Liver (tissue), 9 donors: Measurements from ENCODE around the gene CIITA. TPM values are rescaled to one million over a fixed set of nuclear protein-coding genes. Genes with fewer than 3 reads are reported as not detected.

Experiments used
- DNase-seq: peaks from one replicate; pipeline ENCODE4 v3.0.0-alpha.2; 2017; ENCODE audit warnings: low spot score
- H3K27ac ChIP-seq, 2 donors: one replicate each; pipeline ENCODE4 v1.7.0; 2013; ENCODE audit warnings: inconsistent platforms in 2 of 2, low read length in 2 of 2, control low read depth in 1 of 2, low read depth in 1 of 2, mild to moderate bottlenecking in 1 of 2
- H3K27me3 ChIP-seq, 4 donors: one replicate each; pipeline versions ENCODE4 v1.6.1 to v1.7.0; 2013; ENCODE audit warnings: low read length in 3 of 4, inconsistent platforms in 1 of 4, mild to moderate bottlenecking in 1 of 4, moderate library complexity in 1 of 4; ENCODE audit not compliant: control insufficient read depth in 4 of 4, insufficient read depth in 4 of 4
- H3K36me3 ChIP-seq, 4 donors: one replicate each; pipeline versions ENCODE4 v1.6.1 to v1.7.0; 2013; ENCODE audit warnings: low read length in 3 of 4, mild to moderate bottlenecking in 3 of 4, low read depth in 1 of 4, moderate library complexity in 1 of 4; ENCODE audit not compliant: control insufficient read depth in 4 of 4, insufficient read depth in 3 of 4
- H3K4me1 ChIP-seq, 4 donors: one replicate each; pipeline versions ENCODE4 v1.6.1 to v1.7.0; 2013; ENCODE audit warnings: low read length in 3 of 4, mild to moderate bottlenecking in 3 of 4, moderate library complexity in 1 of 4; ENCODE audit not compliant: control insufficient read depth in 4 of 4, insufficient read depth in 4 of 4
- H3K4me3 ChIP-seq, 3 donors: one replicate each; pipeline versions ENCODE4 v1.6.1 to v1.7.0; 2013; ENCODE audit warnings: low read length in 3 of 3, control low read depth in 1 of 3, low read depth in 1 of 3, mild to moderate bottlenecking in 1 of 3
- H3K9ac ChIP-seq, 2 donors: one replicate each; pipeline ENCODE4 v1.7.0; 2013; ENCODE audit warnings: low read length in 2 of 2, mild to moderate bottlenecking in 2 of 2, moderate library complexity in 2 of 2, control low read depth in 1 of 2, low read depth in 1 of 2
- H3K9me3 ChIP-seq, 4 donors: one replicate each; pipeline versions ENCODE4 v1.6.1 to v1.7.0; 2013; ENCODE audit warnings: low read length in 3 of 4; ENCODE audit not compliant: control insufficient read depth in 4 of 4
- EGR1 ChIP-seq, 2 donors: IDR thresholded peaks; 2 replicates each; pipeline ENCODE4 v1.6.1; 2016 to 2018; ENCODE audit warnings: antibody characterized with exemption in 2 of 2, low read depth in 2 of 2
- FOXA1 ChIP-seq: IDR thresholded peaks from 2 replicates; pipeline ENCODE4 v1.6.1; 2016; ENCODE audit warnings: antibody characterized with exemption
- FOXA2 ChIP-seq: IDR thresholded peaks from 2 replicates; pipeline ENCODE4 v1.6.1; 2016; ENCODE audit warnings: antibody characterized with exemption
- HNF4A ChIP-seq, 2 donors: conservative IDR thresholded peaks; 2 replicates each; pipeline ENCODE4 v1.6.1; 2016; ENCODE audit warnings: antibody characterized with exemption in 2 of 2, mild to moderate bottlenecking in 2 of 2
- HNF4G ChIP-seq: IDR thresholded peaks from 2 replicates; pipeline ENCODE4 v1.6.1; 2016; ENCODE audit warnings: antibody characterized with exemption
- JUND ChIP-seq, 2 donors: IDR thresholded peaks; 2 replicates each; pipeline ENCODE4 v1.6.1; 2016; ENCODE audit warnings: antibody characterized with exemption in 2 of 2
- MAX ChIP-seq: IDR thresholded peaks from 2 replicates; pipeline ENCODE4 v1.6.1; 2016; ENCODE audit warnings: antibody characterized with exemption
- NR2F2 ChIP-seq: IDR thresholded peaks from 2 replicates; pipeline ENCODE4 v1.6.1; 2016; ENCODE audit warnings: antibody characterized with exemption
- RAD21 ChIP-seq, 2 donors: IDR thresholded peaks; 2 replicates each; pipeline ENCODE4 v1.6.1; 2016; ENCODE audit warnings: antibody characterized with exemption in 2 of 2, mild to moderate bottlenecking in 2 of 2
- RXRA ChIP-seq, 2 donors: IDR thresholded peaks; 2 replicates each; pipeline ENCODE4 v1.6.1; 2017 to 2018; ENCODE audit warnings: antibody characterized with exemption in 2 of 2, mild to moderate bottlenecking in 1 of 2
- SP1 ChIP-seq: IDR thresholded peaks from 2 replicates; pipeline ENCODE4 v1.6.1; 2018; ENCODE audit warnings: antibody characterized with exemption, mild to moderate bottlenecking
- TAF1 ChIP-seq: conservative IDR thresholded peaks from 2 replicates; pipeline ENCODE4 v1.6.1; 2016; ENCODE audit warnings: antibody characterized with exemption, mild to moderate bottlenecking
- ZBTB33 ChIP-seq: IDR thresholded peaks from 2 replicates; pipeline ENCODE4 v1.6.1; 2016; ENCODE audit warnings: antibody characterized with exemption
- WGBS: extraction: QIAGEN DNeasy Blood & Tissue Kit; methylation state at CpG from one replicate; pipeline ENCODE4 v1.1.7; 2013; 5-methylcytosine and 5-hydroxymethylcytosine counted together
- polyA plus RNA-seq, 2 donors: library from polyadenylated mRNA; stranded (reverse) in 1 of 2; unstranded in 1 of 2; fragments of 200-250 nt in 1 of 2; fragments of >200 nt in 1 of 2; fragmentation: Nextera tagmentation in 1 of 2; extraction: Ambion mirVana in 1 of 2; gene quantifications; one replicate each; pipeline versions ENCODE4 v1.2.1 to v1.2.3, GENCODE V29; 2013 to 2015
- total RNA-seq, 2 donors: library from RNA; depleted of rRNA; stranded (reverse); fragments of >200 nt; gene quantifications; one replicate each; pipeline ENCODE4 v1.2.3, GENCODE V29; 2014
- TF ChIP-seq, protein P1 (sequence below): IDR thresholded peaks from 2 replicates; pipeline ENCODE4 v1.6.1; 2016; ENCODE audit warnings: antibody characterized with exemption
- TF ChIP-seq, protein P2 (sequence below): fragments of 150-350 bp; IDR thresholded peaks from 2 replicates; pipeline ENCODE4 v1.5.1; 2017; ENCODE audit warnings: improper control_type of control experiment, low read depth, low read length; ENCODE audit not compliant: missing input control
- donor health status: healthy.
- donor health status: healthy.
- donor health status: healthy.
- donor health status: healthy.
- donor health status: healthy.

Gene CIITA
- total and polyA plus RNA-seq, 4 donors: 1.6 to 4.2 (median 2.2) TPM

DNA sequence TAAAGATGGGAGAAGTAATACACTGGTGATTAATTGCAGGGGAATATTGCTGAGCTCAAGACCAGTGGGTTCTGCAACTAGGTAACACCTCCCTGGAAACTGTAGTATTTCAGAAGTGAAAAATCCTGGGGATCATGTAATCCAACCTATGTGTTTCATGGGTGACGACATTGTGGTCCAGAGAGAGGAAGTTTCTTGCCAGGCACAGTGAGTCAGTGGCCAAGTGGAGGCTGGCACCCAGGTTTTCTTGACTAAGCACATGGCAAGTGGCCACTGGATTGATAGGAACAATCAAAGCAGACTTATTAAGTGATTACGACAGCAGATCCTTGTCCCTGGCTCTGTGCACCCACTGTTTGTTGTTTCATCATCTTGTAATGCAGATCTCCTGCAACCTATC is 14.6 kb upstream of the CIITA start:
- Histone ChIP-seq H3K27me3 (no peaks in the 10 kb centered on the region), H3K9me3 (no peaks in the 10 kb centered on the region), H3K4me1 (peaks cover 0 to 4% (median 0%) of the 10 kb centered on the region in 4 donors), H3K27ac (no peak overlapping the region), H3K4me3 (no peak overlapping the region), H3K36me3 (no peaks in the 10 kb centered on the region), H3K9ac (no peak overlapping the region)
- 40% methylated on average over 2 of the region's 2 CpGs for WGBS
- DNase-seq: no peak
- TF ChIP-seq RAD21 (IDR thresholded peaks at IDR 0.05) (no peak), HNF4A (conservative IDR thresholded peaks at IDR 0.05) (peak; percentile 17 to 38), JUND (IDR thresholded peaks at IDR 0.05) (peak; percentile 17 to 55), FOXA2 (no peak), ZBTB33 (no peak), FOXA1 (no peak), RXRA (IDR thresholded peaks at IDR 0.05) (peak in 1 of 2 donors; percentile 27)
- TF ChIP-seq, protein P1, sequence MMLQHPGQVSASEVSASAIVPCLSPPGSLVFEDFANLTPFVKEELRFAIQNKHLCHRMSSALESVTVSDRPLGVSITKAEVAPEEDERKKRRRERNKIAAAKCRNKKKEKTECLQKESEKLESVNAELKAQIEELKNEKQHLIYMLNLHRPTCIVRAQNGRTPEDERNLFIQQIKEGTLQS: no peak

DNA sequence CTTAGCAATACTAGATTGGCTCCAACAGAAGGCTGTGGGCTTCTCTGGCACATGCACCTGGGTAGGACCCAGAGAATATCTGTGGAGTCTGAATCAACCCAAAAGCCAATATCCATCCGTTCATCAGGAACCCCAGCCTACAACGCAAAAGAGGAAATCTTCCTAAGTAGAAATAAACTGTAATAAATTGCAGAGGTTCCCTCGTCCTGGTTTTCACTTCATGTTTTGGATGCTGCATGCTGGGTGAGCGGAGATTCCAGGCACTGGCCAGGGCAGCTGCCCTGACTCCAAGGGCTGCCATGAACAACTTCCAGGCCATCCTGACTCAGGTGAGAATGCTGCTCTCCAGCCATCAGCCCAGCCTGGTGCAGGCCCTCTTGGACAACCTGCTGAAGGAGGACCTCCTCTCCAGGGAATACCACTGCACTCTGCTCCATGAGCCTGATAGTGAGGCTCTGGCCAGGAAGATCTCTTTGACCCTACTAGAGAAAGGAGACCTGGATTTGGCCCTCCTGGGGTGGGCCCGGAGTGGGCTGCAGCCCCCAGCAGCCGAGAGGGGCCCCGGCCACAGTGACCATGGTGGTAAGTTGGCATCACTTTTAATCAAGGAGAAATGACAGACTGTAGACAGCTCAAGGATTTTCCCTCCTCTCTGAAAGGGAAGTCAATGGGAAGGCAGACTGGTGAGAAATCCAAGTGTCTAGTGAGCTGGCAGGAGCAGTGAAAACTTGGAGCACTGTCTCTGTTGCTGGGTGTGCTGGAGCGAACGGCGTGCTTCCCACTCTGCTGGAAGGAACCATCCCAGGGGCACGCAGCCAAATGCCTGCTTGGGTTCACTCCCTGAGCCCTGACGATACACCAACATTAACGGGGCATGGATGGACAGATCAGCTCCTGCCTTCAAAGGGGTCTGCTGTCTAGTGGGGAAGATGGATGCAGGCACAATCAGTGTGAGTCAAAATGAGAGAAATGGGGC is 10.7 kb upstream of the CIITA start:
- DNase-seq: no peak
- H3K4me3 ChIP-seq: no peak overlapping the region
- peaks cover 0 to 4% (median 0%) of the 10 kb centered on the region in 4 donors for H3K4me1 ChIP-seq

More for the DNA sequence above, 10.7 kb upstream of the CIITA start:
- no peaks in the 10 kb centered on the region for H3K9me3 ChIP-seq
- TF ChIP-seq HNF4A (conservative IDR thresholded peaks at IDR 0.05): no peak
- TF ChIP-seq TAF1: no peak
- TF ChIP-seq HNF4G: no peak
- TF ChIP-seq SP1: no peak
- TF ChIP-seq JUND (IDR thresholded peaks at IDR 0.05): no peak
- TF ChIP-seq NR2F2: no peak
- no peak for TF ChIP-seq MAX
- TF ChIP-seq ZBTB33: no peak
- TF ChIP-seq EGR1 (IDR thresholded peaks at IDR 0.05; ENCODE audit: low read depth in 2 of 2): no peak
- TF ChIP-seq, protein P2, sequence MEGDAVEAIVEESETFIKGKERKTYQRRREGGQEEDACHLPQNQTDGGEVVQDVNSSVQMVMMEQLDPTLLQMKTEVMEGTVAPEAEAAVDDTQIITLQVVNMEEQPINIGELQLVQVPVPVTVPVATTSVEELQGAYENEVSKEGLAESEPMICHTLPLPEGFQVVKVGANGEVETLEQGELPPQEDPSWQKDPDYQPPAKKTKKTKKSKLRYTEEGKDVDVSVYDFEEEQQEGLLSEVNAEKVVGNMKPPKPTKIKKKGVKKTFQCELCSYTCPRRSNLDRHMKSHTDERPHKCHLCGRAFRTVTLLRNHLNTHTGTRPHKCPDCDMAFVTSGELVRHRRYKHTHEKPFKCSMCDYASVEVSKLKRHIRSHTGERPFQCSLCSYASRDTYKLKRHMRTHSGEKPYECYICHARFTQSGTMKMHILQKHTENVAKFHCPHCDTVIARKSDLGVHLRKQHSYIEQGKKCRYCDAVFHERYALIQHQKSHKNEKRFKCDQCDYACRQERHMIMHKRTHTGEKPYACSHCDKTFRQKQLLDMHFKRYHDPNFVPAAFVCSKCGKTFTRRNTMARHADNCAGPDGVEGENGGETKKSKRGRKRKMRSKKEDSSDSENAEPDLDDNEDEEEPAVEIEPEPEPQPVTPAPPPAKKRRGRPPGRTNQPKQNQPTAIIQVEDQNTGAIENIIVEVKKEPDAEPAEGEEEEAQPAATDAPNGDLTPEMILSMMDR: no peak
- no peak overlapping the region for H3K9ac ChIP-seq
- no peak overlapping the region for H3K27ac ChIP-seq
- peaks cover 0 to 2% (median 0%) of the 10 kb centered on the region in 4 donors for H3K27me3 ChIP-seq
- WGBS: 84% methylated on average over 13 of the region's 13 CpGs
- no peaks in the 10 kb centered on the region for H3K36me3 ChIP-seq
